GM21390 (cell line): Measurements from ENCODE around the gene FARP2.
A peak's percentile ranks its signal among the peaks of the same experiment; 100 is the strongest.
"Not testable (repeated sequence)": the region's sequence is repeated elsewhere in the genome, so short reads cannot be mapped to it uniquely, and the experiment has no call there.

Source experiments
- ATAC-seq: cut with Tn5 transposase; IDR thresholded peaks from one replicate; pipeline ENCODE4 v1.9.1; 2021; ENCODE audit not compliant: unreplicated experiment

Gene FARP2

GRCh38 chr2:241408849-241409248, 52.8 kb downstream of the FARP2 start:
- no peak for ATAC-seq

DNA sequence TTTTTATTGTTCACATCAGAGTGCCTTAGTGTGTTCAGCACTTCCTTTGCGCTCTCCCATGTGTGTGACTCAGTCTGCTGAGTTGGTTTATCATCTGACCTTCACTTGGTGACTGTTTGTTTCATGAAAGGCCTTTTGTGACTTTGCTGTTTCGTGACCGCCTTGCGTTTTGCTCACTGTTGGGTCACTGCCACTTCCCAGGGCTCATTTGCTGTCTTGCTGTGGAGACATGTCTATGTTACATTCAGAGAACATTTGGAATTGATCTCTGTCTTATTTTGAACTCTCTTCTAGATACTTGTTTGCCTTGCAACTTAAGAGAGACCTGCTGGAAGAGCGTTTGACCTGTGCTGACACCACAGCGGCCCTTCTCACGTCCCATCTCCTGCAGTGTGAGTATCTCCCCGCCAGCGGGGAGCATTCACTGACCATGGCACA, 54.7 kb downstream of the FARP2 start:
- no peak for ATAC-seq

DNA sequence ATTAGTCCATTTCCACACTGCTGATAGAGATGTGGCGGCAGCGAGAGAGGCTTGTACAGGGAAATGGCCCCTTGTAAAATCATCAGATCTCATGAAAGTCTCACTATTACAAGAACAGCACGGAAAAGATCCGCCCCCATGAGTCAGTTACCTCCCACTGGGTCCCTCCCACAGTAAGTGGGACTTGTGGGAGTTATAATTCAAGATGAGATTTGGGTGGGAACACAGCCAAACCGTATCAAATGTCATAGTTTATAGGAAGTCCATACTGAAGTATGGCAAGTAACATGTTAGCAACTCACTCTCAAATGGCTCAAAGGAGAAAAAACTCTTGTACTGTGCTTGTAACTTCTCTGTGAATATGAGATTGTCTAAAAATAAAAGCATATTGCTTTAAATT, 56.1 kb downstream of the FARP2 start:
- ATAC-seq: no peak

GRCh38 chr2:241413501-241413900, 57.4 kb downstream of the FARP2 start:
- ATAC-seq: not testable (repeated sequence)

GRCh38 chr2:241413929-241414580, 58.0 kb downstream of the FARP2 start:
- ATAC-seq: no peak

GRCh38 chr2:241415196-241415595, 59.1 kb downstream of the FARP2 start:
- no peak for ATAC-seq

DNA sequence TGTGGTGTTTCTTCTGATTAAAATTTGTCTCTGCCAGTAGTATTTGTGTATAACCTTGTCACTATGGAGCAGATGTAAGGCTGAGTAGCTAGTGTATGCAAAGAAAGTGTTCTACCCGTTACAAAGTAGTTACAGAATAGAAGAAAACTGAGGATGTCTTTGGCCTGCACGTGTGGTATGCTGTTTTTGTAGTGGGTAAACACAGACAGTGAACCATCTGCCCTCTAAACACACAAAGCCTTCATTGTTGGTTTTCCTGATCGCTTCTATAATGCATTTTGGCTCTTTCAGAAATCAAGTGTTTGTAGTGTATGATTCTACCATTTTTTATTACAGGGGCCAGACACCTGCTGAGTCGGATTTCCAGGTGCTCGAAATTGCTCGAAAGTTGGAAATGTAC, 61.5 kb downstream of the FARP2 start:
- ATAC-seq: no peak

GRCh38 chr2:241421330-241421729, 65.2 kb downstream of the FARP2 start:
- ATAC-seq: no peak

DNA sequence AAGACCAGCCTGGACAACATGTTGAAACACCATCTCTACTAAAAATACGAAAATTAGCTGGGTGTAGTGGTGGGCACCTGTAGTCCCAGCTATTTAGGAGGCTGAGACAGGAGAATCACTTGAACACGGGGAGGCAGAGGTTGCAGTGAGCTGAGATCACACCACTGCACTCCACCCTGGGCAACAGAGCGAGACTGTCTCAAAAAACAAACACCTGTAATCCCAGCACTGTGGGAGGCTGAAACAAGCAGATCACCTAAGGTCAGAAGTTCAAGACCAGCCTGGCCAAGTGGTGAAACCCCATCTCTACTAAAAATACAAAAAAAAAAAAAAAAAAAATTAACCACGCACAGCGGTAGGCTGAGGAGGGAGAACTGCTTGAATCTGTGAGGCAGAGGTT, 65.9 kb downstream of the FARP2 start:
- not testable (repeated sequence) for ATAC-seq

GRCh38 chr2:241422350-241422749, 66.3 kb downstream of the FARP2 start:
- ATAC-seq: no peak

- ATAC-seq: not testable (repeated sequence)
These were observed 67.4 kb downstream of the FARP2 start for GRCh38 chr2:241423489-241423888.

DNA sequence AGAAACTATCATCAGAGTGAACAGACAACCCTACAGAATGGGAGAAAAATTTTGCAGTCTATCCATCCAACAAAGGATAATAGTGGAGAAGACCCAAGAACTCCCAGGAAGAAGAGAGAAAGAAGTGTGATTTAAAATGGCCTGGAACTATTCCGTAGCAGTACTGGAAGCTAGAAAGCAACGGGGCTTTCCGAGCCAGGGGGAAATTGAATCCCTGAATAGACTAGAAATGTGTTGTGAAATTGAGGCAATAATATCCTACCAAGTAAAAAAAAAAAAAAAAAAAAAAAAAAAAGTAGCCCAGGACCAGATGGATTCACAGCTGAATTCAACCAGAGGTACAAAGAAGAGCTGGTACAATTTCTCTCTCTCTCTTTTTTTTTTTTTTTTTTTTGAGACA, 69.3 kb downstream of the FARP2 start:
- no peak for ATAC-seq

DNA sequence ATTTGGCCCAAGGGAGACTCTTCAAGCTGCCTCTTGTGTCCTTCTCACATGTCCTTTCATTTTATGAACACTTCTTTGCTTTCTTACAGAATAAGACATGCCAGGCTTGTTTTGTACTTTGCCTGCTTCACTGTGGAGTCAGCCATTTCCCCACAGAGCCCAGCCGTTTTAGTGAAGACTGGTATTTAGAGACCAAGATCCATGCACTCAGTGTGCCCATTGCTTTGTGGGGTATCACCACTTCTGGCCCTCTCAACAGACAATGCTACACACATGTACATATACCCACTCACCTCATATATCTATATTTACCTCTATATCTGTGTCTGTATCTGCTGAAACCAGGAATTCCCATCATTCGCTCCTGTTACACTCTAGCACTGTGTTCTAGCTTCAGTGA, 74.1 kb downstream of the FARP2 start:
- ATAC-seq: no peak

DNA sequence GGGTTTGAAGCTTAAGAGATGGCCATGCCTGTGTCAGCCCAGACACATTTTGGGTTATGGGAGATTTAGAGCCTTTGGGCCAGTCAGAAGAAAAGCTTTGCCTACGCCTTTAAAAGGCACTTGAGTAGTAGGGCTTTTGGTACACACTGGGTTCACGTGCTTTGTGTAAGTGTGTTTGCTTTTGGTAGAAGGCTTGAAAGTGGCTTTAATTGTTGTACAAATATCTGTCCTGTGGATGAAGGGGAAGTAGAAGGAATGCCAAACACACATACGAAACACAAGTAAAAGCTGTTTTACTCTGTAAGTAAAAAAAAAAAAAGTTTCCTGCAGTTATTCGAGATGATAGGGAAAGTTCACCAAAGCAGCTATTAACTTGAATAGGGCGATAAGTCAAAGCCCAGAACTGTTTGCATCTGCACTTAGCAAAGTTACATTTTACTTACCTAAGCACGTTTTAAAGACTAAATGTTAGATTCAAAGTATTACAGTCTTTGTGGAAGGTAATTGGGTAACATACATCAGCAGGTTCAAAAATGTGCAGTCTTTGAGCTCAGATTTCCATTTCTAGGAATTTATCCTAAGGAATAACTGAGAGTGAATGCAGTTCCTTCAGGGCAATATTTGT, 76.9 kb downstream of the FARP2 start:
- ATAC-seq: no peak

GRCh38 chr2:241437179-241437578, 81.1 kb downstream of the FARP2 start:
- ATAC-seq: no peak

GRCh38 chr2:241441492-241441891, 85.4 kb downstream of the FARP2 start:
- ATAC-seq: no peak

DNA sequence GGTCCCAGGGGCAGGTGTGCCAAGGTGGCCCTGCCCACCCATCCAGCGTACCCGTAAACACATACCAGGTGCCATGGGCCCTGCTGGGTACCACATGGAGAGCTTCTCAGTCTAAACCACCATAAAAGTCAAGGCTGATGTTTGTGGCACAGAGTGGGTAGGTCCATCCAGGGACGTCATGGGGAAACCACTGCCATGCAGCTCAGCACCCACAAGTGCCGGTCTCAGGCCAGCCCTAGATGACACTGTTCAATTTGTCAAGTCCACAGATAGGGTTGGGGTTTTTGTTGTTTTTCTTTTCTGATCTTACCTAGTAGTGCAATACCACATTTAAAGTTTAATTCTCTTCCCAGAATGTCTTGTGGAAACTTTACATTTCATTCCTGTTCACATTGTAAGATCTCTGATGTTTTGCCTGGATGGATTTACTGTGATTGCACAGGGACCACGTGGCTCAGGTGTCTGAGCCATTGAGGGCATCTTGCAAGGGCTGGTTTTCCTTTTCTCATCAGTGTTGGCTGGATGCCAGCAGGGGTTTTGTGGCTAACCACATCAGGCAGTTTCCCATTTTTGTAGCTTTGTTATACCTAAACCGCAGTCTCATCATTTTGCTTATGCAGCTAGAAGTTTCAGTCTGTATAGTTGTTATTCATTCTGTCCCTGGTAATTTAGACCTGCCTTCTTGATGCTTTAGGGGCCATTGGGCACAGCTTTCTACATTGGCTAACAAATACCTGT, 87.6 kb downstream of the FARP2 start:
- ATAC-seq: peak; percentile 54

GRCh38 chr2:241445426-241445825, 89.3 kb downstream of the FARP2 start:
- ATAC-seq: peak; percentile 70

GRCh38 chr2:241450092-241450491, 94.0 kb downstream of the FARP2 start:
- ATAC-seq: not testable (repeated sequence)

DNA sequence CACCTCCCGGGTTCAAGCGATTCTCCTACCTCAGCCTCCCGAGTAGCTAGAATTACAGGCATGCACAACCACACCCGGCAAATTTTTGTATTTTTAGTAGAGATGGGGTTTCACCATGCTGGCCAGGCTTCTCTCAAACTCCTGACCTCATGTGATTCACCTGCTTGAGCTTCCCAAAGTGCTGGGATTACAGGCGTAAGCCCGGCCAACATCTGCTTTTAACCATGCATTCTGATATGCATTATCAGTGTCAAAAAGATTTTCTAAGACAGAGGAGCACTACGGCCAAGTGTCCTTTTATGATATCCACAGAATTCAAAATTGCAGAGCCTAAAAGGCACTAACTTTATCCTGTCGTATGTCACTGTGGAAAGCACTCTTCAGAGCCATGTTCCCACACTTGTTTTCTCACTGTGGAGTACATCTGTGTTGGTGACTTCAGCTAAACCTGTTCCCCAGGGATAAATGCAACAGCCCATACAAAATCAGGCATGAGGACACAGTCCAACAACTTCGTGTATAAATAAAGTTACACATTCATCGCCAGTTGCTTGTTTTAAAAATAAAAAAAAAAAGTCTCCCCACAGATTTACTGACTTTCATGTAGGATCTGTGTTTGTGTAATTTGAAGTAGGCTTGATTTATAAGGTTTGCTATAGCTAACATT, 95.9 kb downstream of the FARP2 start:
- ATAC-seq: no peak

GRCh38 chr2:241453919-241454318, 97.8 kb downstream of the FARP2 start:
- not testable (repeated sequence) for ATAC-seq
